WTC11 (cell line): Measurements from ENCODE around the gene FAM240A. TPM values are rescaled to one million over a fixed set of nuclear protein-coding genes. Genes with fewer than 3 reads are reported as not detected.

ENCODE experiments used
- ATAC-seq: fragments of 200-7000 bp; cut with Tn5 transposase; 2 replicates; pipeline ENCODE4 v1.10.0; 2021; ENCODE audit warnings: mild to moderate bottlenecking, moderate library complexity
- Bru-seq: library from RNA; stranded (reverse); fragments of 400-500 nt; gene quantifications from one replicate; lab custom pipeline; 2021; lab: Mats Ljungman, UMichigan
- CTCF ChIA-PET: fragments of 300-600 bp; sonication (Branson Sonifier 250); formaldehyde crosslinking; loops from one replicate; lab custom pipeline; 2021; ENCODE audit warnings: antibody characterized with exemption; lab: Charles Lee
- POLR2A ChIA-PET: fragments of 350-600 bp; sonication (Branson Sonifier 250); formaldehyde crosslinking; loops from one replicate; lab custom pipeline; 2021; ENCODE audit warnings: antibody characterized with exemption; lab: Charles Lee
- DNase-seq: peaks from one replicate; pipeline ENCODE4 v3.0.0; 2021; ENCODE audit warnings: low spot score
- H3K27ac Mint-ChIP-seq: 2 replicates; pipeline ENCODE4 v1.8.0; 2021; ENCODE audit warnings: mixed read lengths
- H3K27me3 Mint-ChIP-seq: 2 replicates; pipeline ENCODE4 v1.8.0; 2021; ENCODE audit warnings: low read depth, mild to moderate bottlenecking, moderate library complexity, mixed read lengths
- H3K36me3 Mint-ChIP-seq: 2 replicates; pipeline ENCODE4 v1.8.0; 2021; ENCODE audit warnings: mixed read lengths
- H3K4me1 Mint-ChIP-seq: 2 replicates; pipeline ENCODE4 v1.8.0; 2022; ENCODE audit warnings: mixed read lengths
- H3K4me3 Mint-ChIP-seq: 2 replicates; pipeline ENCODE4 v1.8.0; 2021; ENCODE audit warnings: mild to moderate bottlenecking, moderate library complexity, mixed read lengths
- H3K9me3 Mint-ChIP-seq: 2 replicates; pipeline ENCODE4 v1.8.0; 2021; ENCODE audit warnings: mixed read lengths
- AR ChIP-seq: fragments of 250-450 bp; sonication (Bioruptor Pico); IDR thresholded peaks from 2 replicates; pipeline ENCODE4 v1.9.0; 2021; ENCODE audit warnings: mild to moderate bottlenecking
- ATF3 ChIP-seq: sonication (generic); formaldehyde crosslinking; conservative IDR thresholded peaks from 2 replicates; pipeline ENCODE4 v1.8.1; 2022; ENCODE audit warnings: mild to moderate bottlenecking, missing genetic modification reagents
- CREM ChIP-seq: sonication (generic); formaldehyde crosslinking; IDR thresholded peaks from 2 replicates; pipeline ENCODE4 v1.8.1; 2022; ENCODE audit warnings: mild to moderate bottlenecking, missing genetic modification reagents, moderate library complexity
- E2F4 ChIP-seq: sonication (generic); formaldehyde crosslinking; IDR thresholded peaks from 2 replicates; pipeline ENCODE4 v1.8.1; 2022; ENCODE audit warnings: low read depth, mild to moderate bottlenecking, moderate library complexity, missing genetic modification reagents, borderline replicate concordance
- FOXP1 ChIP-seq: sonication (generic); formaldehyde crosslinking; IDR thresholded peaks from 2 replicates; pipeline ENCODE4 v1.8.0; 2022; ENCODE audit warnings: missing genetic modification reagents, mild to moderate bottlenecking, moderate library complexity, borderline replicate concordance
- IRF1 ChIP-seq: sonication (generic); formaldehyde crosslinking; IDR thresholded peaks from 2 replicates; pipeline ENCODE4 v1.8.0; 2023; ENCODE audit warnings: missing genetic modification reagents
- JAZF1 ChIP-seq: fragments of 250-450 bp; sonication (Bioruptor Pico); IDR thresholded peaks from 2 replicates; pipeline ENCODE4 v1.9.0; 2021; ENCODE audit warnings: moderate library complexity, mild to moderate bottlenecking, inconsistent platforms
- PRDM15 ChIP-seq: sonication (generic); formaldehyde crosslinking; IDR thresholded peaks from 2 replicates; pipeline ENCODE4 v1.8.0; 2022; ENCODE audit warnings: missing genetic modification reagents
- PREB ChIP-seq: sonication (generic); formaldehyde crosslinking; IDR thresholded peaks from 2 replicates; pipeline ENCODE4 v1.8.1; 2022; ENCODE audit warnings: mild to moderate bottlenecking, missing genetic modification reagents, moderate library complexity, borderline replicate concordance
- SMAD4 ChIP-seq: sonication (generic); formaldehyde crosslinking; IDR thresholded peaks from 2 replicates; pipeline ENCODE4 v1.8.0; 2022; ENCODE audit warnings: mild to moderate bottlenecking, missing genetic modification reagents
- STAT6 ChIP-seq: sonication (generic); formaldehyde crosslinking; conservative IDR thresholded peaks from 2 replicates; pipeline ENCODE4 v1.8.1; 2023; ENCODE audit warnings: mild to moderate bottlenecking, low read depth, missing genetic modification reagents, moderate library complexity
- TEAD1 ChIP-seq: sonication (generic); formaldehyde crosslinking; IDR thresholded peaks from 2 replicates; pipeline ENCODE4 v1.8.0; 2022; ENCODE audit warnings: mild to moderate bottlenecking, missing genetic modification reagents
- ZNF232 ChIP-seq: sonication (generic); formaldehyde crosslinking; IDR thresholded peaks from 2 replicates; pipeline ENCODE4 v1.8.0; 2022; ENCODE audit warnings: mild to moderate bottlenecking, missing genetic modification reagents
- ZNF423 ChIP-seq: fragments of 250-450 bp; sonication (Bioruptor Pico); IDR thresholded peaks from 2 replicates; pipeline ENCODE4 v2.1.2; 2022; ENCODE audit warnings: mild to moderate bottlenecking, moderate library complexity
- long read RNA-seq, 3 experiments: library from RNA in 1 of 3; library from capped mRNA in 1 of 3; library from polyadenylated mRNA in 1 of 3; unstranded in 2 of 3; stranded (forward) in 1 of 3; transcript quantifications; one replicate each; pipeline ENCODE4 v2.0.0, GENCODE V29; 2021
- total RNA-seq: library from RNA; stranded (reverse); gene quantifications from 3 replicates; pipeline ENCODE4 v1.2.3, GENCODE V29; 2021

FAM240A gene
- total RNA-seq = 0.09 to 0.14 TPM (median 0.13 TPM) in 3 replicates
- Bru-seq, nascent RNA = percentile 25 among the genes with signal in this experiment
- long read RNA-seq, experiment 1 = 0 reads
- long read RNA-seq, experiment 2 = 0 reads
- long read RNA-seq, experiment 3 = 0 reads

- CTCF ChIA-PET = interaction anchor here (1.0 to 3.4 kb wide), 2 partner anchors 17 to 124 kb away, joined by 3 to 14 read pairs; no protein-coding TSS in a partner anchor
- H3K9me3 Mint-ChIP-seq = no peaks in the 10 kb centered on the region
- TF ChIP-seq SMAD4 (CRISPR knock-in tag) (no peak), ATF3 (CRISPR knock-in tag) (no peak), JAZF1 (CRISPR knock-in tag) (no peak), IRF1 (CRISPR knock-in tag) (no peak), AR (CRISPR knock-in tag) (no peak), PRDM15 (CRISPR knock-in tag) (no peak), TEAD1 (CRISPR knock-in tag) (no peak), E2F4 (CRISPR knock-in tag) (no peak), CREM (CRISPR knock-in tag) (no peak), STAT6 (no peak), PREB (CRISPR knock-in tag) (no peak), ZNF232 (CRISPR knock-in tag) (no peak), ZNF423 (CRISPR knock-in tag) (no peak), FOXP1 (CRISPR knock-in tag) (no peak)
- POLR2A ChIA-PET = no interaction called here
- no peak within 1 kb of the TSS for H3K27ac Mint-ChIP-seq
- H3K4me1 Mint-ChIP-seq = peaks cover 44% of the 10 kb centered on the region
- no peak for DNase-seq
- no peak within 1 kb of the TSS for H3K4me3 Mint-ChIP-seq
- ATAC-seq = no peak
- no peaks in the 10 kb centered on the region for H3K36me3 Mint-ChIP-seq
- H3K27me3 Mint-ChIP-seq = peaks cover 3% of the 10 kb centered on the region
Observed at GRCh38 chr3:46612324-46612723, at the start of gene FAM240A. Gene FAM240A, plus strand, starts transcription at chr3:46612525. Its CDS starts 159 bp downstream, at chr3:46612684.
